Thyroid gland (tissue), 4 donors: ENCODE data around the gene PRIMPOL.

ENCODE experiments used
- POLR2A ChIP-seq, 2 donors: fragments of 450-650 bp; IDR thresholded peaks; one replicate each; pipeline ENCODE4 v1.6.1; 2017; ENCODE audit warnings: antibody characterized with exemption in 2 of 2, mild to moderate bottlenecking in 2 of 2, moderate library complexity in 1 of 2
- TF ChIP-seq, protein P1 (sequence below), 6 experiments: fragments of 200-600 bp in 3 of 6; fragments of 450-650 bp in 3 of 6; sonication (generic) in 3 of 6; IDR thresholded peaks; one replicate each; pipeline ENCODE4 v1.5.1; 2016 to 2019; ENCODE audit warnings: antibody characterized with exemption in 6 of 6, mild to moderate bottlenecking in 2 of 6, inconsistent platforms in 1 of 6, moderate library complexity in 1 of 6

DNA sequence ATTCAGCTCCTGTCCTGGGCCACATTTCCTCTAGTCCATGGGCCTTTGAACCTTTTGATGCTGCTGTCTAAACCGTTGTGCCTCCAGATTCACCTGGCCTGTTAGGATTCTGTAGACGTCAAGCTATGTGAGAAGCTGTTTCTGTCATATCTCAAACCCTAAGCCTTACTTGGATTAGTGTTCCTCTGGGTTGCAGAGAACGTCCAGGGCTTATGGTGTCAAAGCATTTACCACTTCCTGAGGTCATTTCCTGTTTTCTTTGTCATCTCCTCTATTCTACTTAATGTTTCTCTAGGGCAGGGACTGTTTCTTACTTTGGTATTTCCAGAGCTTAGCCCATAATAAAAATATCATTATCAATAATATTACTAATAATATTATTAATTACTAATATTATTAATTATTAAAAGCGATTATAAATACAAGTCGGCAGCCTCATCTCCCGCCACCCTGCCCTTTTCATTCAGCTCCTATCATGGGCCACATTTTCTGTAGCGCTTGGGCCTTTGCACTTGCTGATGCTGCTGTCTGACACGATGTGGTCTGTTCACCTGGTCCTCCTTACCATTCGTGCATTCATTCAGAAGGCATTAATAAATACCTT lies 19.1 kb downstream of the PRIMPOL start:
- TF ChIP-seq, protein P1, sequence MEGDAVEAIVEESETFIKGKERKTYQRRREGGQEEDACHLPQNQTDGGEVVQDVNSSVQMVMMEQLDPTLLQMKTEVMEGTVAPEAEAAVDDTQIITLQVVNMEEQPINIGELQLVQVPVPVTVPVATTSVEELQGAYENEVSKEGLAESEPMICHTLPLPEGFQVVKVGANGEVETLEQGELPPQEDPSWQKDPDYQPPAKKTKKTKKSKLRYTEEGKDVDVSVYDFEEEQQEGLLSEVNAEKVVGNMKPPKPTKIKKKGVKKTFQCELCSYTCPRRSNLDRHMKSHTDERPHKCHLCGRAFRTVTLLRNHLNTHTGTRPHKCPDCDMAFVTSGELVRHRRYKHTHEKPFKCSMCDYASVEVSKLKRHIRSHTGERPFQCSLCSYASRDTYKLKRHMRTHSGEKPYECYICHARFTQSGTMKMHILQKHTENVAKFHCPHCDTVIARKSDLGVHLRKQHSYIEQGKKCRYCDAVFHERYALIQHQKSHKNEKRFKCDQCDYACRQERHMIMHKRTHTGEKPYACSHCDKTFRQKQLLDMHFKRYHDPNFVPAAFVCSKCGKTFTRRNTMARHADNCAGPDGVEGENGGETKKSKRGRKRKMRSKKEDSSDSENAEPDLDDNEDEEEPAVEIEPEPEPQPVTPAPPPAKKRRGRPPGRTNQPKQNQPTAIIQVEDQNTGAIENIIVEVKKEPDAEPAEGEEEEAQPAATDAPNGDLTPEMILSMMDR (IDR thresholded peaks at IDR 0.05): no peak
- TF ChIP-seq POLR2A (IDR thresholded peaks at IDR 0.05): no peak
